GM19240 (cell line): ENCODE data around the gene KIF12.
"Not testable (repeated sequence)": the region's sequence is repeated elsewhere in the genome, so short reads cannot be mapped to it uniquely, and the experiment has no call there.

ENCODE experiments used
- DNase-seq: peaks from one replicate; pipeline ENCODE4 v3.0.0; 2011; ENCODE audit warnings: low spot score; ENCODE audit not compliant: insufficient read length

The KIF12 gene

DNA sequence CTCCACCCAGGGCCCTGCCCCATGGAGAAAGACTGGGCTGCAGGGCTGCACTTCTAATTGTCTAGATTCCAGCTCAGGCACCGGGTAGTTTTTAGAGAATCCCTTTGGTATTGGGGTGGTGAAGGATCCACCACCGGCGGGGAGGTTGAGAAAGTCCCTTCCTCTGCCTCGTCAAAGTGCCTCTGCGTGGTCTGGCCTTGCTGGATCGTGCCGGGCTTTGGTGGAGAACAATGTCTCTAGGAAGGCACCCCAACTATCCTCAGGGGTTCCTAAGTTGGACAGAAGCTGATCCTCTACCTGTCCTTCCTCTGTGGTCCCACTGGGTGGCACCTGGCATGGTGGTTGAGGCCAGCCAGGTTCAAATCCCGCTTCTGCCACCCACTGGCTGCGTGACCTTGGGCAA lies 13.7 kb downstream of the KIF12 start:
- DNase-seq, result no peak

DNA sequence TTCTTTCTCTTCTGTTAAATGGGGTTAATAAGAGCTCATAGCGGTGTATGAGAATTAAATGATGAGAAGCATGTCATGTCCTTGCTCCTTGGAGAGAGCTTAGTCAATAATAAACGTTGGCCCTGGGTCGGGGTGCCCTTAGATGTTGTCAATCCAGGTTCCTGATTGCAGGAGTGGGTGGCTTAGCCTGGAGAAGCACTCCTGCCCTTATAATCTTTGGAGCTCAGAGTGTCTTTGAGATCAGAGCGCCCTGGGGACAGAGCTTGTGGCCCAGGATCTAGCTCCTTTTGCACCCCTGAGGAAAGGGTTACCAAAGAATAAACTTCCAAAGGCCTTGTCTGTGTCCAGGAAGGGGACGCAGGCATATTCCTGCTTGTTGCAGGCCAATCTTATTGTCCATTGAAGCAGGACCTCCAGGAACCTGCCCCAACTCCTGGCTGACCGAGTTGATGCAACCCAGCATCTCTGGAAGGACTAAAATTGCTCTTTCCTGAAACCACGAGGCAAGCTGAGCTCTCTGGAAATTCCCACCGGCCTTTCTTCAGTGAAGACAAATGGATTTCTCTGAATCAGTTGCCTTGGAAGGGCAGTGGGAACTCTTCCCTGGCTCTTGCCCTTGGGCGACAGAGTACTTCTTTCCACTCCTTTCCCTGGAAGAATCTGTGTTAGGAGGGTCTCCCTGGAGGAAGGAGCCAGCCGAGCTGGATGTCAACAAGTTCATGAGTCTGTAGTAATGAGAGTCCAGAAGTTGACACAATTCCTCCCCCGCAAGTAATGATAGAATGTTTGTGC lies 14.6 kb downstream of the KIF12 start:
- DNase-seq, result no peak

DNA sequence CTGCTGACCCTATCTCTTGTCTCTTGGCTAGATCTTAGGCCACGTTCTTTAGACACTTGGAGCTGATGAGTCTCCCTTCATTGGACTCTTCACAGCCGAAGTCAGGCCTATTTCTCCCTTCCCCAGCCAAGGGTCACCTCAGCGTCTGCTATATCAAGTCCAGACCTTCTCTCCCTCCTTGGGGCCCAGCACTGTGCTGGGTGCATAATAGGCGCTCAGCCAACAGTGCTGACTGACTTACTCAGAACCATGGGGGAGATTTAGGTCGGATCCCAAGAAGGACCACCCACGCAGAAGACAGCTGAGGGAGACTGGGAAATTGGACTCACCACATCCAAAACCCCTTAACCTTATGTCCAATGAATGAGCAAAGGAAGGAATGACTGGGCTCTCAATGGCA lies 15.4 kb downstream of the KIF12 start:
- DNase-seq, result no peak

DNA sequence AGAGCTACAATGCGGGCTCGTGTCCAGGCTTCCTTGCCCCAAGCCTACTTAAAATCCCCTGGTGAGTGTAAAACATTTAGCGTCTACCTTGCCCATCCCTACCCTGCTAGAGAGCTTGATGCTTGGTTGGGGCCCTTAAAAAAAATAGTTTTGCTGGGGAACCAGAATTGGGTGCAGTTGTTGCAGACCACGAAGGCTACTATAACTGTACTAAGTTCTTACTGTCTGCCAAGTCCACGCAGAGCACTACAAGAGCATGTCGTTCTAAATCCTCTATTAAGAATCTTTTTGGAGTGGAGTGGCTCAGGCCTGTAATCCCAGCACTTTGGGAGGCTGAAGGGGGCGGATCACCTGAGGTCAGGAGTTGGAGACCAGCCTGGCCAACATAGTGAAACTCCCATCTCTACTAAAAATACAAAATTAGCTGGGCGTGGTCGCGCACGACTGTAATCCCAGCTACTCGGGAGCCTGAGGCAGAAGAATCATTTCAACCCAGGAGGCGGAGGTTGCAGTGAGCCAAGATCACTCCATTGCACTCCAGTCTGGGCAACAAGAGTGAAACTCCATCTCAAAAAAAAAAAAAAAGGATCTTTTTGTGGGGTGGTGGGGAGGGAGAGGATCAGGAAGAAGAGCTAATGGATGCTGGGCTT lies 16.2 kb downstream of the KIF12 start:
- not testable (repeated sequence) for DNase-seq

DNA sequence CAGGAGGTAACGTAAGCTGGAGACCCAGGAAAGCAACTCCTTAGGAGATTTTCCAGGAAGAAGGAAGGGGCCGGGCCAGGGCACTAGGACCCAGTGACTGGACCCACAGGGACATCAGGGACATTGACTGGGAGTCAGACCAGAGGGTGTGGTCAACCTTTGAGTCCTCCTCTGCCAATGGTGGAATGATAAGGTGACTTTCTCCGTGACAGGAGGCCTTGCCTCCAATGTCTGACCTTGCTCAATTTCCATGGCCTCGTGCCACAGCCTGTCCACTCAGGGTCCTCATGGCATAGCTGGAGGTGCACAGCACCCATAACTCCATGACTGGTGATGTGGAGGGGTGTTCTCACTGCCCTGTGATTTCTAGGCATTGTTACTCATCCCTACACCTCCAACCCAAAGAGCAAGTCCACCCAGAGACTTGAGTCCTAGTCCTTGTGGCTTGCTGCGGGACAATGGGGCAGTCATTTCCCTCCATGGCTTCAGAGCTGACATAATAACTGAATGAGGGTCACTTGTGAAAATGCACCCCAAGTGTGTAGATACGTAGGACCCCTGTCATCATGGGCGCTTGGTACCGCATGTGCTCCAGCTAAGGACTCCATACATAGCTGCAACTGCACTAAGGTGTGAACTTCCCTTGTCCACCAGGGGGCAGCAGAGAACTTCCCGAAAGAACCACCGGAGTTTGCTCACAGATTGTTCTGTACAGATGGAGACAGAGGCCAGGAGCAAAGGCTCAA lies 16.9 kb downstream of the KIF12 start:
- peak; percentile 79 for DNase-seq

DNA sequence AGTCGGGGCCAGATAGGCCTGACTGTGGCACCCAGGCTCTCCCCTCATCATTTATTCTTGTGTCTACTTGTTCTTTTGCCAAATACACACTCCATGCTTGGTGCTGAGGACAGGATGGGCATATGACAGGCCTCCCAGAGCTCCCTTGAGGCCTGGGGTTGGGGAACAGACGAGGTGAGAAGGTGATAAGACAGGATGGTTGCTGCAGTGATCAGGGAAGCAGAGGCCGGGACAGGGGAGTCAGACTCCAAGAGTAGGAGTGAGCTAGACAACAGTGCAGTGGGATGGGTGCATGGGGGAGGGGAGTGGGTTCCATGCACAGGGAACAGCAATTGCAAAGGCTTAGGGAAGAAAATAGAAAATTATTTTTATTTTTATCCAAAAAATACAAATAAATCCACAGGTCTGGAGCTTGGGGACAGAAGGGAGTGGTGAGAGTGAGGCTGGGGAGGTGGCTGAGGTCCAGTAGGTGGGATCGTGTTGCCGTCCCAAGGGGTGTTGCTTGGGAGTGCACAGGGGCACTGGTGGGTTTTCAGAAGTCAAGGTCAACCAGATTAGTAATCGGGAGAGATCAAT lies 17.6 kb downstream of the KIF12 start:
- no peak for DNase-seq

DNA sequence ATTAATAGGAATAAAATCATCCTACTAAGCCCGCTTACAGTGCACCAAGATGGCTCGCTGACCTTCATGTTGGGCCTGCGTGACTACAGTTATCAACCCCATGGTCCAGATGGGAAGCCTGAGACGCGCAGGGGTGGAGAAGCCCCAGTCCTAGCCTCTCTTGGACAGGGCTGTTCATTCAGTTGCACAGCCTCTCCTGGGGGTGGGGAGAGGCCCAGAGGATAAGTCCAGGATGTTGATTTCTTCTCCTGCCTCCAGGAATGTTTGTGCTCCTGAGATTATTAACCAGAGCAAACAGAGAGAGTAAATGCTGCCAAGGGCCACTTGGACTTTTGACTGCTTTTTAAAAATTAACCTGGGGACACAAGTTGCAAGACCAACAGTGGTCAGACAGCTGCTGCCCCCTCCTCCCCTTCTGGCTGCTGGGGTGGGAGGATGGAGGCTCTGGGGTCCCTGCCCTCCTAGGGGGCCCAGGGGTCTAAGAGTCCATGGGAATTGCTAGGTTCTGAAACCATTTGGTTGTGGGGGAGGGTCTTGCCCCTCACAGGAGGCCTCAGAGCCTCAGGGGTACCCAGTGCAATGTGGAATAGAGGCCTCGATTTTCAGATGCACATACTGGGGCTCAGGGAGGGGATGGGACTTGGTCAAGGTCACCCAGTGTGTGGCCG lies 18.2 kb downstream of the KIF12 start:
- DNase-seq, result no peak

DNA sequence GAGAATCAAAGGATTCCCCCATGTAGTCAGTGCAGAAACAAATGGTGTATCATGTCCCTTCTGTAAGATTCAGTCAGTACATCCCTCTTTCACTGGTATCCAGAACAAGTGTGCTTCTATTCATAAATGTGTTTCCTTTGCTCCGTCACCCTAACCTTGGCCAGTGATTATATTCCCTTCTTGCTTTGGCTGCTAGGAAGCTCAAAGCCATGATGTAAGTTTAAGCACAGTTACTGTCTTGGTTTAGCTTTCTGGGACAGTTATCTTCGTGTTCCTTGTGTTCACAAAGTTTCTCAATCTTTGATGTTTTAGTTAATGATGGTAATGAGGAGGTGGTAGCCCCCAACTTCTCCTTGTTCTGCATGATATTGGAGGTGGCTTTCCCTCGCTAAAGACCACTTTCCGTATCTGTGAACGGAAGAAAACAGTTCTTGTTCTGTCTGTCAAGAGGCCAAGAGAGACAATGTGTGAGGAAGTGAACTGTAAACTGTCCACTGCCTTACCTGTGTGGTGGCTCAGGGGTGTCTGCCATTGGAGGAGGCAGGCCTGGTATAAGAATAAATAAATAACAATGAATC lies 18.8 kb downstream of the KIF12 start:
- no peak for DNase-seq

DNA sequence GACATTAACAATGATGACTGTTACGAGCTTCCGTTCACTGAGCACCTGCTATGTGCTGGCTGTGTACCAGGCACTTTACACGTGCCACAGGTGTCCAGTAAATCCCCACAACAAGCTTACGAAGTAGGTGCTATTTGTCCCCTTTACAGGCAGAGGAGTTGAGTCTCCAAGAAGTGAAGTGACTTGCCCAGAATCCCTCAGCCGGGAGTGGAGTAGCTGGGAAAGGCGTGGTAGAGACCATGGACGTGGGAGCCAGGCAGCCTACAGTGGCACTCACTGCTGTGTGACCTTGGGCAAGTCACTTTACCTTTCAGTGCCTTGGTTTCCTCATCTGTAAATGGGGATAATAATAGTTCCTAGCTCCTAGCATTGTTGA lies 20.3 kb downstream of the KIF12 start:
- no peak for DNase-seq

DNA sequence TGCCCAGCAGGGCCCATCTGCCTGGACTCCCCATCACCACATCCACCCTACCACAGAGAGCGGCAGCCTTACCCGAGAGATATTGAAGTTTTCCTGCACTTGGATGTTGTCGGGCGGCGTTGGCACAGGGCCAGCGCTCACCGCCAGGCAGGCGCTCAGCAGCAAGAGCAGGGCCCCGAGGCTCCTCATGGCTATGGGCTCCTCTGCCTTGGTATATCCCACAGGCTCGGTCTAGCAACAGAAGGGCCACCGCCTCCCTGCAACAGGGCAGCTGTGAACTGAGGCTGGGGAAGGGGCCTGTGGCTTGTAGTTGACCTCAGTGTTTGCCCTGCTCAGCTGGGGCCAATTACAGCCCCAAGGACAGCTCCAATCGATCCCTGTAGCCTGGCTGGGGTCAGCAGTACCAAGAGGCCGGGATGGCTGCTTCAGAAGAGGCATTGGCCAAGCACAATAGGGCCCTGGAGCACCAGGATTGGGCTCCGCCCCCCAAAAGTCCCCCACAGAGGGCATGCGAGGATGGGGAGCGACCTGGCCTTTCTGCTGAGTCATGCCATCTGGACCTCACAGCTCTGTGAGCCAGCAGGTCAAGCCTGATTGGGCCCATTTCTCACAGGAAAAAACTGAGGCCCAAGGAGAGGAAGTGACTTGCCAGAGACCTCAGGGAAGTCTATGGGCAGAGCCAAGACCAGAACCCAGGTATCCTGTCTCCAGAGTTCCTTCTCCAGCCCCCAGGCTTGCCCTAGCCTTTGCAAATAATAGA lies 20.9 kb downstream of the KIF12 start, which contains the start of gene AMBP:
Gene AMBP (minus strand): TSS at position 280 of the 760 bp plus-strand sequence. CDS start 91 bp downstream, at position 189.
- no peak for DNase-seq

DNA sequence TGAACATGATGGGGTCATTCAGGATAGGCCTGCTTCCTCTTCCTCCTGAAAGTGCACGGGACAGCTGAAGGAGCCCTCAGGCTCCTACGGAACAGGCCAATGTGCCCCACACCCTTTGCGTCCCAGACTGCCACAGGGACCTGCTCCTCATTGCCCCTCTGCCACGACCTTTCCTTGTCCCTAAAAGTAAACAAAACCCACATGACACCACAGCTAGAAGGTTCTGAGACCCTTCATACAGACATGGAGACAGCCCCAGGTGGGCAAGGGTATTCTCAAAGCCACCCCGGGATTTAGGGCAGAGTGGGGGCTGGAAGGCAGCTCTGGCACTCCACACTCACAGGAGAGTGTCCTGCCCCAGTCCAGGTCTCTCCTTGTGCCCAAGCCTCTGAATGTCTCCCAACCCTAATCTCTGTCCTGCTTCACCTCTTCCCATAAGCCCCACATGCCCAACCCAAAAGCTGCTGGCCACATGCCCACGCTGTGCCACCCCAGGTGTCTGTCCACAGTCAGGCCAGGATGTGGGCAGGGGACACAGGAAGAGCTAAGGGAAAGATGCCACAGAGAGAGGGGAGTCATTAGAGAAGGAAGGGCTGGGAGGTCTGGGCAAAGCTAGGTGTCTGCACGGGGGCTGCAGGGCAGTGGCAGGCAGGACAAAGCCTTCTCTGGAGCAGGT lies 21.8 kb downstream of the KIF12 start:
- DNase-seq, result no peak

DNA sequence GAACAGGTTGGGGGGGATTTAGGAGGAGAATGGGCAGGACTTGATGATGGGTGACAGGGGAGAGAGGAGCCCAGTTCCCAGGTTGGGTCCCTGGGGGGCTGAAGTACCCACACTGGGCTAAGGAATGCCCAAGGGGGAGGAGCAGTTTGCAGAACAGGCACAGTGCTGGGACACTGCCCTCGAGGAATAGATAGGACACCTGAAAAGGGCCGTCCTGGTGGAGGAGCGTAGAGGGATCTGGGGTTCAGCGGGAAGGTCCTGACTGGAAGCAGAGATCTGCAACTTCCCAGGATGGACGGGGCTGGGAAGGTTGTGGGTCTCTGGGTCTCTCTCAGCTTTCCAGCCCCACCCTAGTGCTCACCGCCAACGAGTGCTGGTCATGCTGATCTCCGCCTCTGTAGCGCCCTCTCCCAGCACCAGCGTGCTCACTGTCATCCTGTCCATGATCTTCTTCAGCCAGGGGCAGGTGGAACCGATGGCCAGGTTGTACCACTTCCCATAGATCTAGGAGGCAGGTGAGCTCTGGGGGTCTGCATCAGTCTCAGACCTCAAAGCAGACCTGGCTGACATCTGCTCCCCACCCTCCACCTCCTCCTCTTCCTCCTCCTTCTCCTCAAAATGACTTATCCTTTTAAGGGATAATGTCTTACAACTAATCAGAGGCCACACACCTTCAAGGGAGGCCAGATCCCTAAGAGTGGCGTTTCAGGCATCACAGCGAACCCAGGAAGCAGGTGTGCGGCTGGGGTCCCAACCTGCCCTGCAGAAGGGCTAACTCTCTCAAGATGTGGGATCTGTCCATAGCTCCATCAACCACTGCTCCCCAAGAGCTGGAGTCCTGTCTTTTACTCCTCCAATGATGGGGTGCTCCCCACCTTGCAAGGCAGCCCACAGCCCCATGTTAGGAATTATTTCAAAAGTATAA lies 22.6 kb downstream of the KIF12 start:
- no peak for DNase-seq

DNA sequence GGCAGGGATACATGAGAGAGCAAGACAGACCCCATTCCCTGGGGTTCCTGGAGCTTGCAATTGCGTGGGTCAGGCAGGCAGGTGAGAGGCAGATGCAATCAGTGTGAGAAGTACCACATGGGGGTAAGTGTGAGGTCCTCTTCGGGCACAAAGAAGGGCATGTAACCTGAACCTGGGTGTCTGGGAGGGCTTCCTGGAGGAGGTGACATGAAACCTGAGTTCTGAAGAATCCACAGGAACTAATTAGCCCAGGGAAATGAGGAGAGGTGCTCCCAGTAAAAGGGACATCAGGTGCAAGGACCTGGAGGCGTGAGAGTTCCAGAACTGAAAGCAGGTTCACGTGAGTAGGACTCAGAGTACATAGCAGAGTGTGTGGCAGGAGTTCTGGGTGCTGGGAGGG lies 23.5 kb downstream of the KIF12 start:
- no peak for DNase-seq

DNA sequence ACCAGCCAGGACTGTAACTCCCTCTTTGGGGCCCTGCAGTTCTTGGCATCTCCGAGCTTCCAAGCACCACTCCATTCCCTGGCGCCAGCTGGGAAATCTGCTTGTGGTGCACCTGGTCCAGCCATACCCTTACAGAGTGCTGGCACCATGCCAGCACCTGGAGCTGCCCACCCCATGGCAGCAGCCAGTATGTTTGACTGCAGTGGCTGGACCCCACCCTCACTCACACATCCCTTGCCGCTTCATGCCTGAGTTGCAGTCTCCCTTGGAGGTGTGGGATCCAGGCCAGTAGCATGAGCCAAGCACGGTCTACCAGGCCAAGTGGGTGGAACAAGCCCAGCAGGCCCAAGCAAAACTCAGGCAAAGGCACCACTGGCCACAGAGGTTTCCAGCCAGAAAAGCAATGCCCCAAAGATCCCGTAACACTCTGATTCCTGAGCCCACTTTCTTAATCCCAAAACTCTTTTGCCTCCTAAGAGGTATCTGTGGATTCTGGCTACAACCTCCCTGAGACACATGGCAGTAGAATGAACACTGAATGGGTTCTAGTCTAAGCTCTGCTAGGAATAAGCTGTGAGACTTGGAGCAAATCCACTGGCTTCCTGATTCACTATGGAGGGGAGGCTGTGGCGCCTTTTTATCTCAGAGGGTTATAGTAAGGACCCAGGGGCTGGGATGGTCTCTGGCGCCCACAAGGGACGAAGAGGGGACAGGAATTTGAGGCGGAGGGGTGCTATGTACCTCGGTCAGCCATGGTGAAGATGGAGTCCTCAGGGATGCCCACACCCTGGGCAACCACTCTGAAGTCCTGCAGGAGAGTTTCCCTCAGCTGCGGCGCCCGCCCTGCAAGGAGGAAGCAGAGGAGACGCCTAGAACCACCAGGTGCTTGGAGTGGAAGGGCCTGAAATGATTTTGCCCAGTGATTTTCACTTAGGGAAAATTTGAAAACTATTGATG lies 26.6 kb downstream of the KIF12 start:
- no peak for DNase-seq

DNA sequence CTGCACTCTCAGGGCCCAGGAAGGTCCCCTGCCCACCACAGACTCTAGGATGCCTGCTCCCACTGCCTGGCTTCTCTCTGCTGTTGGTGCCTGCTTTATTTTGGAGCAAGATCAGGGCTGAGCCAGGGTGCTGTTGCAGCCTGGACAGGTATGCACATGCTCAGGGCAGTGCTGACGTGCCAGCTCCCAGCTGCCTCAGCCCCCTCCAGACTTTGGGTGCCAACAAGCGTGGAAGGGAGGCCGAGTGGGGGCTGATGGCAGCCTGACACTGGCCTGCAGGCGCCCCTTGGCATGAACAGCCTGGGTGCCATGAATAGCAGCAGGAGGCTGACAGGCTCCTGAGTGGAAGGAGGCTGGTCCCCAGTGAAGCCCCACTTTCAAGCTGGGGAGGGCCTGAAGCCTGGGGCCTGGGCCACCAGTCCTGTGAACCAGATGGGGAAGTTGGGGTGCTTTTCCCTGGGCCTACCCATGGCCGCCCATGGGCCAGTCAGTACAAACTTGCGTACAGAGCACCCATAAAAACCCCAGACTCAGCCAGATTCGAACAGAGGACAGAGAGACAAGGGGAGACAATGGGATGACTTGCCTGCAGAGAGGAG lies 27.8 kb downstream of the KIF12 start:
- no peak for DNase-seq

DNA sequence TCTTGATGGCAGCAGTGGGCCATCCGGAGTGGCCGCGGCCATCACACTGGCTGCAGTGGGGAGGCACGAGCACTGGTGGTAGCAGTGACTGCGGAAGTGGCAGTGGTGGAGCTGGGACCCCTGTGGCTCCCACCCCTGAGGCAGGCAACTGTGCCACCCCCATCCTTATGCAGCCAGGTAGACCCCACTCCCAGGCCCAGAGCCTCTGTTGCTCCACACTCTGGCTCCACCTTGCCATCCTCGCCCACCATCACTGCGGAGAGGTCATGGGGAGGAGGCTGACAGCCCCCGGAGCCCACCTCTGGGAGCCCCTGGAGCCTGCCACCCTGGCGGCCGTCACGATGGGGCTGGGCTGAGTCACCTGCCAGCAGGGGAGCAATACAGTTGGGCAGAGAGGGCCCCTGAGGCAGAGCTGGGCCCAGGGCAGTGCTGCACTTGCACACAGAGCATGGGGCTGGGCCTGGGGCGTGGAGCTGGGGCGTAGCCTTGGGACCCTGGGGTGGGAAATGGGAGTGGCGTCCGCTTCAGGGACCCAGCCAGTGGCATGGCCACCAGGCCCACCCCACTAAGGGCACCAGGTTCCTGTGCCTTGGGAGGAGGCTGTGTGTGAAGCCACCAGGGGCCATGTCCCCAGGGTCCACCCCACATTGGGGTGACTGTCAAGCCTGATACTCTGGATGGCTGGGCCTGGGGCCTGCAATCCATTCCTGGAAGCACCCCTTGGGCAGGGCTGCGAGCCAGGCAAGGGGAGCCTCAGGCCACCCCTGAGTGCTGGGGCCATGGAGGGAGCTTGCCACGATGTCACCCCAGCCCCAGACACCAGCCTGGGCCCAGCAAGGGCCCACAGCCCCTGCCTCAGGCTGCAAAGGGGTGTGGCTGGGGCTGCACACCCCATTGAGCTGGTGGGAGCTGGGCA lies 28.6 kb downstream of the KIF12 start:
- no peak for DNase-seq
